Kidney (tissue), 14 donors: ENCODE results near the gene MYH11. TPM values are rescaled to one million over a fixed set of nuclear protein-coding genes. Genes with fewer than 3 reads are reported as not detected.

Experiments
- DNase-seq, 5 donors: peaks; one replicate each; pipeline ENCODE4 v3.0.0-alpha.2; 2013 to 2020
- FAIRE-seq: peaks from 2 replicates; lab custom pipeline; 2012; peaks lifted over from hg19 to GRCh38; lab: Jason Lieb, UNC
- H3K27ac ChIP-seq, 2 donors: one replicate each; pipeline ENCODE4 v1.7.0; 2013; ENCODE audit warnings: low read depth in 2 of 2, low read length in 2 of 2, inconsistent platforms in 1 of 2
- H3K27me3 ChIP-seq: one replicate; pipeline ENCODE4 v1.7.1; 2013; ENCODE audit warnings: low read length, inconsistent platforms; ENCODE audit not compliant: control insufficient read depth, insufficient read depth
- H3K36me3 ChIP-seq, 3 donors: one replicate each; pipeline versions ENCODE4 v1.7.0 to v1.7.1; 2013; ENCODE audit warnings: low read length in 3 of 3, control low read depth in 1 of 3, inconsistent platforms in 1 of 3; ENCODE audit not compliant: insufficient read depth in 3 of 3, control insufficient read depth in 2 of 3
- H3K4me1 ChIP-seq, 3 donors: one replicate each; pipeline versions ENCODE4 v1.7.0 to v1.7.1; 2013; ENCODE audit warnings: low read length in 3 of 3, inconsistent platforms in 1 of 3, low read depth in 1 of 3; ENCODE audit not compliant: control insufficient read depth in 2 of 3, insufficient read depth in 2 of 3
- H3K4me3 ChIP-seq, 3 donors: one replicate each; pipeline versions ENCODE4 v1.7.0 to v1.8.1; 2013; ENCODE audit warnings: low read length in 3 of 3, control low read depth in 1 of 3, inconsistent platforms in 1 of 3
- H3K9ac ChIP-seq, 3 donors: one replicate each; pipeline versions ENCODE4 v1.7.0 to v1.7.1; 2013; ENCODE audit warnings: low read length in 3 of 3, control low read depth in 1 of 3, inconsistent platforms in 1 of 3
- H3K9me3 ChIP-seq, 3 donors: one replicate each; pipeline versions ENCODE4 v1.7.0 to v1.7.1; 2013; ENCODE audit warnings: low read length in 3 of 3, control low read depth in 1 of 3, inconsistent platforms in 1 of 3; ENCODE audit not compliant: control insufficient read depth in 2 of 3, insufficient read depth in 1 of 3
- CTCF ChIP-seq: IDR thresholded peaks from 3 replicates; pipeline ENCODE4 v1.5.1; 2012; ENCODE audit warnings: mild to moderate bottlenecking, moderate library complexity, borderline replicate concordance; ENCODE audit not compliant: insufficient read depth; ENCODE audit errors: extremely low read depth
- intact Hi-C: fragments of 100-400 bp; cut with DNase I; formaldehyde crosslinking; loops from one replicate; pipeline ENCODE4 v1.11.1; 2022
- polyA plus RNA-seq: library from polyadenylated mRNA; stranded (reverse); fragments of 350-450 nt; fragmentation: Illumina TruSeq; extraction: RNeasy Lipid Tissue Mini Kit (QIAGEN cat#74804); gene quantifications from one replicate; pipeline ENCODE4 v1.2.3, GENCODE V29; 2014; ENCODE audit warnings: low read depth, low replicate concordance; ENCODE audit not compliant: insufficient read depth
- total RNA-seq: library from RNA; stranded (reverse); fragmentation: NEBNext Ultra II Directional; extraction: Animal tissue kit (Norgen Biotek cat#: 25700); gene quantifications from one replicate; pipeline ENCODE4 v1.2.1, GENCODE V29; 2021
- donor health status: control.
- donor health status: control.
- donor health status: control.
- donor health status: control.
- donor health status: control.
- donor health status: DM: yes; HTN: yes; CAD: no.
- donor health status: Normal renal cell carcinoma (clear cell type).

The MYH11 gene
- total and polyA plus RNA-seq, 2 donors from 2014 or later: 40.2 to 175 TPM

DNA sequence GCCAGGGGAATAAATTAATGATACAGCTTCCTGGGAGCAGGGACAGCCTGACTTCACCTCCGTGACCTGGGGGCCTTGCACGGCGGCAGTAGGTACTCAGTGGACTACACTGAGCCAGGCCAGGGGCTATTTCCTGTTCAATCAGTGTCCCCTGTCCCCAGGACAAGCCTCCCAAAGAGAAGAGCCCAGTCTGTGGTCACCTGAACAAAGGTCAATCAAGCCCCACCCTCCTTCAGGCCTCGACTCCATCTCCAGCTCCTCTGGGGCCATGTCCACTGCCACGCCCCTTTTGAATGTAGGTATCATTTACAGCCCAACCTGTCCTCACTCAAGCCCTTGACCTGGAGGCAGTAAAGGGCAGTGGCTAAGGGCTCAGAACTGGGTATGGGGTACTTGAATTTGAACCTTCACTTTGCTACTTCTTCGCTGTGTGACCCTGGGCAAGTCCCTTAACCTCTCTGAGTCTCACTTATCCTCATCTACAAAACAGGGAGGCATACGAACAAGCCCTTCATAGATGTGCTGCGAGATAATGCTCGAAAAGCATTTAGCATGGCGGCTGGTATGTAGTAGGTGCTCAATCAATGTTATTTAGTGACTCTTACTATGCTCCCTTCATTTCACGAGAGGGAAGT is 29.0 kb downstream of the MYH11 start:
- no peak for DNase-seq

GRCh38 chr16:15827299-15827698 is 29.5 kb downstream of the MYH11 start:
- DNase-seq: no peak
- no peak for TF ChIP-seq CTCF
- Histone ChIP-seq H3K9me3 (no peaks in the 10 kb centered on the region), H3K27me3 (no peaks in the 10 kb centered on the region), H3K4me3 (no peak overlapping the region), H3K36me3 (no peaks in the 10 kb centered on the region), H3K27ac (no peak overlapping the region), H3K4me1 (no peaks in the 10 kb centered on the region), H3K9ac (no peak overlapping the region)
- no peak for FAIRE-seq
- intact Hi-C loops: no loop called here

More for the DNA sequence above, 29.0 kb downstream of the MYH11 start:
- intact Hi-C loops: no loop called here
- Histone ChIP-seq H3K36me3 (no peaks in the 10 kb centered on the region), H3K9ac (no peak overlapping the region), H3K4me3 (no peak overlapping the region), H3K9me3 (no peaks in the 10 kb centered on the region), H3K4me1 (no peaks in the 10 kb centered on the region), H3K27ac (no peak overlapping the region), H3K27me3 (no peaks in the 10 kb centered on the region)
- FAIRE-seq: no peak
- no peak for TF ChIP-seq CTCF

GRCh38 chr16:15825750-15826305 is 31.0 kb downstream of the MYH11 start:
- TF ChIP-seq CTCF: no peak
- FAIRE-seq: no peak
- H3K4me1 ChIP-seq: no peaks in the 10 kb centered on the region
- no peak overlapping the region for H3K27ac ChIP-seq
- H3K27me3 ChIP-seq: no peaks in the 10 kb centered on the region
- H3K36me3 ChIP-seq: no peaks in the 10 kb centered on the region
- intact Hi-C loops: no loop called here
- DNase-seq: peak in 1 of 5 donors; percentile 10
- no peak overlapping the region for H3K9ac ChIP-seq
- no peaks in the 10 kb centered on the region for H3K9me3 ChIP-seq
- no peak overlapping the region for H3K4me3 ChIP-seq
